Measurements from ENCODE around the gene NRG2. TPM values are rescaled to one million over a fixed set of nuclear protein-coding genes. Genes with fewer than 3 reads are reported as not detected.

Gene NRG2
- total and polyA plus RNA-seq, 8 donors, result 1.2 to 5.2 (median 3.0) TPM

GRCh38 chr5:139809331-139809810 lies 233.7 kb downstream of the NRG2 start:
- ATAC-seq (no peak), DNase-seq (peak in 2 of 6 donors; percentile 43 to 45), FAIRE-seq (no peak)
- intact Hi-C loops (cut with DNase I), result no loop called here
- H3K4me1 ChIP-seq, result no peaks in the 10 kb centered on the region
- no peaks in the 10 kb centered on the region for H3K9me3 ChIP-seq
- H3K4me3 ChIP-seq, result no peak overlapping the region
- no peak overlapping the region for H3K27ac ChIP-seq
- TF ChIP-seq CTCF (IDR thresholded peaks at IDR 0.05), result no peak
- WGBS, 2 donors, result 91 to 94% methylated on average over 11 of the region's 11 CpGs
- H3K36me3 ChIP-seq, result no peaks in the 10 kb centered on the region
- no peaks in the 10 kb centered on the region for H3K27me3 ChIP-seq

GRCh38 chr5:139808481-139809330 lies 234.4 kb downstream of the NRG2 start:
- ATAC-seq (peak in 3 of 4 donors; percentile 55 to 82 (median 57)), DNase-seq (peak in 2 of 6 donors; percentile 51 to 60), FAIRE-seq (no peak)
- H3K4me3 ChIP-seq, result no peak overlapping the region
- intact Hi-C loops (cut with DNase I), result no loop called here
- H3K4me1 ChIP-seq, result no peaks in the 10 kb centered on the region
- H3K27ac ChIP-seq, result no peak overlapping the region
- no peaks in the 10 kb centered on the region for H3K9me3 ChIP-seq
- H3K27me3 ChIP-seq, result no peaks in the 10 kb centered on the region
- no peaks in the 10 kb centered on the region for H3K36me3 ChIP-seq
- WGBS, 2 donors, result 59 to 65% methylated on average over 17 to 19 of the region's 19 CpGs
- no peak for TF ChIP-seq CTCF (IDR thresholded peaks at IDR 0.05)

GRCh38 chr5:139807647-139808030 lies 235.5 kb downstream of the NRG2 start:
- H3K36me3 ChIP-seq, result no peaks in the 10 kb centered on the region
- H3K27ac ChIP-seq, result no peak overlapping the region
- H3K9me3 ChIP-seq, result no peaks in the 10 kb centered on the region
- no peak for TF ChIP-seq CTCF (IDR thresholded peaks at IDR 0.05)
- DNase-seq (peak in 1 of 6 donors; percentile 14), ATAC-seq (no peak), FAIRE-seq (no peak)
- no peaks in the 10 kb centered on the region for H3K4me1 ChIP-seq
- no peak overlapping the region for H3K4me3 ChIP-seq
- intact Hi-C loops (cut with DNase I), result no loop called here
- 84 to 86% methylated on average over 6 of the region's 6 CpGs for WGBS, 2 donors
- H3K27me3 ChIP-seq, result no peaks in the 10 kb centered on the region

GRCh38 chr5:139806726-139807646 lies 236.1 kb downstream of the NRG2 start:
- H3K4me1 ChIP-seq, result no peaks in the 10 kb centered on the region
- H3K4me3 ChIP-seq, result no peak overlapping the region
- FAIRE-seq (no peak), ATAC-seq (no peak), DNase-seq (peak in 3 of 6 donors; percentile 1 to 10 (median 2))
- no peaks in the 10 kb centered on the region for H3K27me3 ChIP-seq
- no peaks in the 10 kb centered on the region for H3K36me3 ChIP-seq
- TF ChIP-seq CTCF (IDR thresholded peaks at IDR 0.05), result no peak
- intact Hi-C loops (cut with DNase I), result no loop called here
- no peaks in the 10 kb centered on the region for H3K9me3 ChIP-seq
- whole genome bisulfite sequencing, 2 donors, result 68 to 82% methylated on average over 8 of the region's 8 CpGs
- H3K27ac ChIP-seq, result no peak overlapping the region

All from pancreas (tissue), 10 donors.